ENCODE measurements around the gene USH2A.

The USH2A gene

GRCh38 chr1:216437603-216438002 is 14.4 kb upstream of the USH2A start:
- no peak overlapping the region for H3K4me3 ChIP-seq (replicated peaks; ENCODE audit: low read depth, low read length)
- DNase-seq (ENCODE audit: extremely low read depth, low read depth), result no peak
- no peak for TF ChIP-seq CTCF (IDR thresholded peaks at IDR 0.05; ENCODE audit: low read depth, low read length, missing control alignments)

GRCh38 chr1:216434232-216434631 is 11.0 kb upstream of the USH2A start:
- DNase-seq (ENCODE audit: extremely low read depth, low read depth), result no peak
- no peak for TF ChIP-seq CTCF (IDR thresholded peaks at IDR 0.05; ENCODE audit: low read depth, low read length, missing control alignments)
- H3K4me3 ChIP-seq (replicated peaks; ENCODE audit: low read depth, low read length), result no peak overlapping the region

DNA sequence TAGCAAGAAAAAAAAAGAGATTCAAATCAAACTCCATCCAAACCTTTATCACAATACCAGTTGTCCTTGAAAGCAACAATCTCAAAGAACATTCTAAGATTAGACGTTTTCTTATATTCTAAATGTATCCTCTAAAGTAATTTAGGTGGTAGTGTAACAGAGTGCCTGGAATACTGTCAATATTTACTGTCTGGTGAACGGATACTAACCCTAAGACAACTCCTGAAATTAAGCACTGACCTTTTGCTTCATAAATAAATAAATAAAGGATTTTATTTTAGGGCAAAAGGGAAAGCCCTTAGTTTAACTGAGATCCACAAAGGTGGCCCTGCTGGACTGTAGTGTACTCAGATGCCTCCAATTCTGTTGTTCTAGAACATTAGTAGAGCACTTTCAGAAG is 9.9 kb upstream of the USH2A start:
- TF ChIP-seq CTCF (IDR thresholded peaks at IDR 0.05; ENCODE audit: low read depth, low read length, missing control alignments), result no peak
- H3K4me3 ChIP-seq (replicated peaks; ENCODE audit: low read depth, low read length), result no peak overlapping the region

GRCh38 chr1:216430744-216431143 is 7.5 kb upstream of the USH2A start:
- no peak for TF ChIP-seq CTCF (IDR thresholded peaks at IDR 0.05; ENCODE audit: low read depth, low read length, missing control alignments)
- no peak overlapping the region for H3K4me3 ChIP-seq (replicated peaks; ENCODE audit: low read depth, low read length)
- DNase-seq (ENCODE audit: extremely low read depth, low read depth), result no peak

More for the DNA sequence above, 9.9 kb upstream of the USH2A start:
- DNase-seq (ENCODE audit: extremely low read depth, low read depth), result no peak

DNA sequence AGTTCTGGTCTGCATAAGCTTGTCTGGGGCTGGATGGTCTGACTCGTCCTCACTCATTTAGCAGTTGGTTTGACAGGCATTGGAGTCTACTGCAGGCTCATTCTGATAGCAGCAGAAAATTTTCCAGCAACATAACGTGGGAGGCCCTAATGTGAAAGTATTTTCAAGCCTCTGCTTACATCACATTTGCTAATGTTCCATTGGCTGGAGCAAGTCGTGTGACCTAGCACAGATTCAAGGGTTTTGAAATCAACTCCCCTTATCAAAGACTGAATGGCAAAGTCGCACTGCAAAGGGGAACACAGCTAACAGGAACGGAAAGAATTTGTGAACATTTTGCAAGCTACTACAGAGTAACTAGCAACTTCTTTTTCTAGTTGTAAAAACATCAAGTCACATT is 2.3 kb upstream of the USH2A start:
- no peak for DNase-seq (ENCODE audit: extremely low read depth, low read depth)
- TF ChIP-seq CTCF (IDR thresholded peaks at IDR 0.05; ENCODE audit: low read depth, low read length, missing control alignments), result no peak
- H3K4me3 ChIP-seq (replicated peaks; ENCODE audit: low read depth, low read length), result no peak overlapping the region

- no peak for DNase-seq (ENCODE audit: extremely low read depth, low read depth)
- no peak overlapping the region for H3K4me3 ChIP-seq (replicated peaks; ENCODE audit: low read depth, low read length)
- no peak for TF ChIP-seq CTCF (IDR thresholded peaks at IDR 0.05; ENCODE audit: low read depth, low read length, missing control alignments)
Measured at GRCh38 chr1:216420746-216421145, 2.5 kb downstream of the USH2A start.

DNA sequence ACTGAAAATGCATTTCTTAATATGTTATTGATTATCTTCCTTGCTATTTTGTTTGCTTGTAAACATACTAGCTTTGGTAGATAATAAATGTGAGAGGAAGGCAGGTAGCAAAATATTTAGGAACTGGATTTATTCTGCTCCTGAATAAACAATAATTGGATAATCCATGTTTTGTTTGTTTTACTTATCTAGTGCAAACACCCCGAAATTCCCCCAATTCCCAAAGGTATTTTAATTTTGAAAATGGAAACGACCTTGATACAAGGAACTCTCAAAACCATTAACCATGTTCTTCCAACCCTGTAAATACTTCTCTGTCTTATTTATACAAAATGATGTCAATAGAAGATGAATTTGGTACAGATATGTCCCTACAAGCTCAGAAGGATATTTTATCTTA is 3.0 kb downstream of the USH2A start:
- TF ChIP-seq CTCF (IDR thresholded peaks at IDR 0.05; ENCODE audit: low read depth, low read length, missing control alignments), result no peak
- no peak for DNase-seq (ENCODE audit: extremely low read depth, low read depth)
- H3K4me3 ChIP-seq (replicated peaks; ENCODE audit: low read depth, low read length), result no peak overlapping the region
